Measurements from ENCODE around the gene CCDC92B.
"Not testable (repeated sequence)": the region's sequence is repeated elsewhere in the genome, so short reads cannot be mapped to it uniquely, and the experiment has no call there.

The CCDC92B gene

DNA sequence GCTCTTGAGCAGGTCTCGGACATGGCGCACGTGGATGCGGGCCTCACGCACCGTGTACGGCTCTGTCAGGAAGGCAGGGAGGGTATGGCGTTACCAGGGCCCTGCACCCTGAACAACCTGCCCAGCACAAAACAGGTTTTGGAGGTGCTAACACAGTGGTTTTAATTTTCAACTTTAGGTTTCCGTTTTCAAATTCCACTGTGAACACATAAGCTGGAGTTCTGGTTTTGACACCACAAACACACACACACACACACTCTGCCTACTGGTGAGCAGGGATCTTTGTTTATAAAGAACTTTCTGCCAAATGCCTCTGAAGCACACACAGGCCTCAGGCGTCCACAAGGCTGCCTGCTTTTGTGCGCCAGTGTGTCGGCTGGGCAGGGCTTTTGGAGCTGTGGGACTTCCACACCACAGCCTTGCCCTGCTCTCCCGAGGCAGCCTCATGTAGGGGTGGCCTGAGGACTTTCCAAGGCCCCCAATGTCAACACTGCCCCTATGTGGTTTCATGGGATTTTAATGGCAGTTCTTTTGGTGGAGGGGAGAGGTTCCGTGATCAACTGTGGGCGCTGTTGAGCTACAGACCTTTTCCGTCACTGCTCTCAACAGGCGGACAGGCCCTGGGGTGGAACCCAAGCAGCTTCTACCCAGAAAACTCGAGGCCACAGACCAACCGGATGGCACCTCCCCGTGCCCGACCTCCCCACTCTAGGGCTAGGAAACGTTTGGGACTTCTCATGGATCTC is 47.3 kb downstream of the CCDC92B start:
- DNase-seq: no peak

DNA sequence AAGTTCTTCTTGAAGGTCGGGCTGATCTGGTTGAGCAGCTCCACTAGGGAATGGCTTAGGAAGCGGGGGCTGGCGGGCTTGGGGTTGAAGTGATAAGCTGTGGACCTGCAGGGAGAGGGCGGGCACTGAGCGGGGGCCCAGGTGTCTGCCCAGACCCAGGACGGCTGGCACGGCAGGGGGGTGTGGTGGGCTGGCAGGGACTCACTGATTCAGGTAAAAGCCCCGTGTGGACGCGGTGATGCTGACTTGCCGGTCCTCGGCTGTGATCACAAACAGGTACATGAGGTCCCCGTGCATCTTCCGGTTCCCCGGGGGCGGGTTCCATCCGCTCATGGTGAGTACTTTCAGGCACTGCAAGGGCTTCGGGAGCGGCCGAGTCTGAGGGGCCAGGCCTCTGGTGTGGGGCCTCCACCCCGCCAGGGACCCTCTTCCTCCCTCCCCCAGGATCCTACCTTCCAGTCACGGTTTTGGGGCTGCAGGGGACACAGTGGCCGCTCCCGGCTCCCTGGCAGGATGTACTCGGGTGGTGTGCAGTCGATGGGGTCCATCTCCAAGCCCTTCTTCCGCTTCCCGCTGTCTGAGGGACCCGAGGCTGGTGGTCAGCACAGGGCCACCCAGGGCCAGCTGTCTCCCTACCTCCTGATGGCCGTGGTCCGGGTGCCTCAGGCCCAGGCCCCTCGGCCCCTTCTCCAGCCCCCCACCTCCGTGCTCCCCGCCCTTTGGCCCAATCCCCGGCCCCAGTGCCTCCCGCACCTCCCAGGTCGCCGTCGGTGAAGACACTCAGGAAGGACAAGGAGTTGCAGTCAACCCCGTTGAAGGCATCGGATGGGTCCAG is 48.1 kb downstream of the CCDC92B start:
- DNase-seq: no peak

DNA sequence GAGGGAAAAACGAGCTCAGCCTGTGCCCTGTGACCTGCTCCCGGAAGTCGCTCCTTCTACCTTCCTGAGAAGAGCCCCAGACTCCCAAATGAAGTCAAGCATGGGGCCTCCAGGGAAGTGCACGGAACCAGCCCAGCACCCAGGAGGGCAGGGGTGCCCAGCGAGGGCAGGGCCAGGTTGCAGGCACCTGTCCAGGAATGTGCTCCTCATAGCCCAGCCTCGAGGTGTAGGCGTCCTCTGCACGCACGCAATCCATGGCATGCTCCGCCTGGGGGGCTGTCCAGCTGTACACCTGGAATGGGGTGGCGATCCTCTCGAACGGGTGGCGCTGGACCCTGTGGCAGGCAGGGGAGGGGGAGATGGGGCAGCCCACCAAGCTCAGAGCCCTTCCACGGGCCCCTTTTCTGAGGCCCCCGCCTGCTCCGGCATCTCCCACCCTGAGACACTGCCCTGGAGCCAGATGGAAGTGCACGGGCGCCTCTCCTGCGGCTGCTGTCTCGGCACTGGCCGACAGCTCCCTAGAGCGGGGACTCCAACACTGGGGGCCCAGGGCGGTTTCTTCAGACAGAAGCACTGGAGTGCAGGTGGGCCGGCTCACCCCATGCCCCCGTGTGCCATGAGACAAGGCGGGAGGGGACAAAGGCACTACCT is 48.8 kb downstream of the CCDC92B start:
- DNase-seq: no peak

DNA sequence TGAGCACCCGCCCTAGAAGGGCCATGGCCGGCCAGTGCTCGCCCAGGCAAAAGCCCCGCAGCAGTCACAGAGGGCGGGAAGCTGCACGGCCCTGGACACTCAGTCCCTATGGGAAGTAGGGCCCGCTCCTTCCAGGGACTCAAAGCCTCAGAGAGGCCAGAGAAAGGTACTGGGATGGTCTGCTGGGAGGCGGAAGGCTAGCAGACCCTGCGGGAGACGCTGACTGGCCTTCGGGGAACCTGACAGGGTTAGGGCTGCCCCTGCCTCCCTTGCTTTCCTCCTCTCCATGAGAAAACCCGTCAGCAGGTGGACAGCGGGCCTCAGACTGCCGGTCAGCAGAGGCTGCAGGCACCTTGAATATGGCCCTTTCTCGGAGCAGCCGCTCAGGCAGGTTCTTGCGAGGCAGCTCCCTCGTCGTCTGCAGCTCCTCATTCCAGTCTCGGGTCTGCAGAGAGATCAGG is 49.4 kb downstream of the CCDC92B start:
- no peak for DNase-seq

DNA sequence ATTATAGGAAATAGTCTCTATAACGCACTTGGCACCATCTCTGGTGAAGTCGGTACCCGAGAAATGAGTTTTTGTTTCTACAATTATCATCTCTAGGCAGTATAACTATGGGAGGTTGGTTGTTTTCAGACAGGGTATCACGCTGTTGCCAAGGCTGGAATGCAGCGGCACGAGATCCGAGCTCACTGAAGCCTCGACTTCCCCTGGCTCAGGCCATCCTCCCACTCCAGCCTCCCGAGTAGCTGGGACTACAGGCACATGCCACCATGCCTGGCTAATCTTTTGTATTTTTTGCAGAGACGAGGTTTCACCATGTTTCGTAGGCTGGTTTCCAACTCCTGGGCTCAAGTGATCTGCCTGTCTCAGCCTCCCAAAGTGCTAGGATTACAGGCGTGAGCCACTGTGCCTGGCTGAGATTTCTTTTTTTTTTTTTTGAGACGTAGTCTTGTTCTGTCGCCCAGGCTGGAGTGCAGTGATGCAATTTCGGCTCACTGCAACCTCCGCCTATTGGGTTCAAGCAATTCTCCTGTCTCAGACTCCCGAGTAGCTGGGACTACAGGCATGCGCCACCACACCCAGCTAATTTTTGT is 50.1 kb downstream of the CCDC92B start:
- not testable (repeated sequence) for DNase-seq

DNA sequence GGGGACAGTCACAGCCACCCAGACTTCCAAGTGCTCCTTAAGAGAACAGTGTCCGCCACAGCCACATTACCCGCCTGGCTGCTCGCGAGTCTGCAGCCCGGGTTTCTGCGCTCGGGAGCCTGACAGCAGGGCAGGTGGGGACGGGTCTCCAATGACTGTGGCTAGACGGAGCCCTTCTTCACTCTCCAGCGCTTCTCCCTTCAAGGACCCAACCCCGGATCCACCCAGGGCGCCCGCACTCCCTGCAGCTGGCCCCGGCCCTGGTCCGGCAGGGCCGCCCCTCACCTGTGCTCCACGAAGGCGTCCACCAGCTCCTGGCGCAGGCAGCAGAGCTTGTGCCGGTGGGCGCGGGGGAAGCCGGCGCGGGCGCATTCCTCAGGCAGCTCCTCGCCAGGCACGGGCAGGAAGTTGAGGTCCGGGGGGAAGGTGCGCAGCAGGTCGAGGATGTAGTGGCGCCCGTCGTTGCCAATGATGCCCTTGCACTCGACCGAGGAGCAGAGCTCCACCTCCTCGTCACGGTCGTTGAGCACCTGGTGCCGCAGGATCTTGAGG is 51.8 kb downstream of the CCDC92B start:
- peak; percentile 2 to 32 for DNase-seq

DNA sequence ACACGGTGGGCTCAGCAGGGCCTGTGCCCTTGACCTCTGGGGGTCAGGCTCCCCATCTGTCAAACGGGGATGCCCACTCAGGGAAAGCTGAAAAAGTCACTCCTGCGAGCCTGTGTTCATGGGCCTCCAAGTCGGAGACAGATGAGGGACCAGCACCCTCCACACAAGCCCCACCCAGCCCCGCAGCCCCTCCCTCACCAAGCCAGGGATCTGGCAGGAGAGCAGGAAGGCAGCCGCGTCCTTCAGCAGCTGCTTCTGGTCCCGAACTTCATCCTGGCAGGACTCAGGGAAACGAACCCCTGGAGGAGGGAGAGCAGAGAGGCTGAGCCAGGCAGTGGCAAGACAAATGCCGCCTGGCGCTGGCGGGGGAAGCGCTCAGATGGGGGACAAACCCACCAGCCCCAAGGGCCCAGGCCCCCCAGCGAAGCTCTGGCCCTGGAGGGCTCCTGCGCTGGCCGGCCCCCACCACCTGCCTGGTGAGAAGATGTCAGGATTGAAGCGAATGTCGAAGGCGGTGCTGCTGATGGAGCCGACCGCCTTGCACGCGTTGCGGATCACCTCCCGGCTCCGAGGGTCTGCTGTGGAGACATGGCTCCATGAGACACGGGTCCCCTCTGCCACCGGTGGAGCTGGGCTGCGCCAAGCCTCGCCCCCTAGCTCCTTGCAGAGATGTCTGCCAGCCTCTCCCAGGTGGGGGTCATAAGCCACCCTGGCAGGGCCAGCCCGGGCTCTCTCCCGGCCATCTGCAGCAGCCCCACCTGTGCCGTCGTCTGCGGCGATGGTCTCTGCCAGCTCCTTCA is 53.3 kb downstream of the CCDC92B start:
- DNase-seq: no peak

DNA sequence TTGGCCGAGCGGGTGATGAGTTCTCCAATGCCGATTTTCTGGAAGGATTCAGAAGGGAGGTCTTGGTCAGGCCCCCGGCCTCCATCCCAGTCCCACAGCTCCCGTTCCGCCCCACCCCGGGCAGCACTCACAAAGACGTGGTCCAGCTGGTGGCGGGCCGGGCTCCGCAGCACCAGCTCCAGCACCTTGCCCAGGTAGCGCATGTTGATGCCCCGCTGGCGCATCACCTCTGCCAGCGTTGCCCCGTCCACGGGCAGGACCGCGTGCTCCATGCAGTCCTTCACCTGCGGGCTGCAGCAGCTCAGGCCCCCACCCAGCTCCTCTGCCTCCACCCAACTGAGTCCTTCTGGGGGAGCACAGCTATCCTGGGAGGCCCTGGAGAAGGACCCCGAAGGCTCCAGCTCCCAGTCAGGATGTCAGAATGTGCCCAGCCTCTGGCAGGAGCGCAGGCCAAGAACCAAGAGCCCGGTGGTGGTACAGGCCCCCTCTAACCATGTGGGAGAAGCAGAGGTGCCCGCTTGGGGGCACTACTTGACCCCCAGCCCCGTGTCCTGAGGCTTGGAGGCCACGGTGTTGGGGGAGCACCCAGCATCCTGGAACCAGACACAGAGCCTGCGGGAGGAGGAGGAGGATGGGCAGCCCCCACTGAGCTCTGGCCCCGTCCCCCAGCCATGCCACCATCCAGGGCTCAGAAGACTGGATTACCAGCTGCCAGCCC is 54.0 kb downstream of the CCDC92B start:
- no peak for DNase-seq

DNA sequence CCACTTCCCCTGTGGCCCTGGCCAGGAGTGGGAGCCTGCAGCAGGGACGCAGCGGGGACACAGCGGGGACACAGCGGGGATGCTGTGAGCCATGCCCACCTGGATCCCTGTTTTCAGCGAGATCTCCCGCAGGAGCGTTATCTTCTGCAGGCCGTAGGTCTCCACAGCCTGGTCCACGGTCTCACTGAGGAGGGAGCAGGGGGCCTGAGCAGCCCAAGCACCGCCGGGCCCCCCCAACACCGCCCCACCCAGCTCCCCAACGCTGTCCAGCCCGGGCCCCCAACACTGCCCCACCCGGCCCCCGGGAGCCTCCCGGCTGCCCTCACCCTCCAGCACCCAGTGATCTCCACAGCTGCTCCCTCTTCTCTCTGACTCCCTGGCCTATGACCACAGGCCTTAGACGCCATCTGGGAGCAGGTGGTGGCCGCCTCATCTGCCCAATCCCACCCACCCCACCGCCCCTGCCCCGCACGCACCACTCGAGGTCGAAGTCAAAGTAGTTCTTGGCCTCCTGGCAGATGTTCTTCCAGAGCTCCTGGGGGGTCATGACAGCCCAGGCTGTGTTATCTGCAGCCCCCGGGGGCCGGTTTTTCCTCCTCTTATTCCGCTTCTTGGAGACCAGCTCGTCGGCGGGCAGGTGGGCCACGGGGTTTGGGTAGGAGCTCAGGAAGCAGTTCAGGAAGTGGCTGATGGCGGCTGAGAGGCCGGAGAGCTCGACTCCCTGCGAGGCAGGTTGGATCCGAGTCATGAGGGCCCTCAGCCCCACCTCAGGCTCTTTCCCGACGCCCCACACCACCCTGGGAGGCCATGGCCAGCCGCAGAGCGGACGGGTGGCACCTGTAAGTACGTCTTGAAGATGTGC is 54.8 kb downstream of the CCDC92B start:
- DNase-seq: no peak

DNA sequence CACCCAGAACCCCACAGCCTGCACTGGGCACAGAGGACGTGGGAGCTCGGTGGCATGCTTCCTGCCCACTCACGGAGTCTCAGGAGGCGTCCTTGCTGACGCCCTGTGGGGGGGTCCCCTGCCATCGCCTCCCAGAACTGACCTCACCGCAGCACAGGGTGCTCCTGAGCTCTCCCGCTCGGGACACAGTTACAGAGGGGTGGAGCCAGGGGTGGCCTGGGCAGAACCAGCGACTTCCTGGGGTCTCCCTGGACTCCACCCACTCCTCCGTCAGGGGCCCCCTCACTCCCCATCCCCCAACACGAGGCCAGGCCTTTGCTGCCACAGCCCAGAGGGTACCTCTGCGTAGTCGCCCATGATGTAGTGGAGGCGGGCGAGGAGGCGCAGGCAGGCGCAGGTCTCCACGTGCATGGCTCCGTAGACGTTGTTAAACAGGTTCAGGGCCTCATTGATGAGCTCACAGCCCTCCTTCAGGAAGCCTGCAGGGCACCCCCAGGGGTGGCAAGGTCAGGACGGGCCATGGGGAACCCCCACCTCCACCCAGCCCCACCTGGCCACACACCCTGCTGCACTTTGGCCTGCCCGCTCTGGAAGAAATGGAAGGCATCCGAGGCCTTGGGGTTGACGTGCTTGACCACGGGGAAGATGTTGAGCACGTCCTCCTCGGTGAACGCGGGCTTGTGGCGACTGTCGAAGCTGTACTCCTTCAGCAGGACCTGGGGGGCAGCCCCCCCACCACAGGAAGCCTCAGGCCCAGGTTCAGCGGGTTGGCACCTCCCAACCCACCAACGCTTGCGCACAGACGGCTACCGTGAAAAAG is 55.7 kb downstream of the CCDC92B start:
- DNase-seq: no peak

DNA sequence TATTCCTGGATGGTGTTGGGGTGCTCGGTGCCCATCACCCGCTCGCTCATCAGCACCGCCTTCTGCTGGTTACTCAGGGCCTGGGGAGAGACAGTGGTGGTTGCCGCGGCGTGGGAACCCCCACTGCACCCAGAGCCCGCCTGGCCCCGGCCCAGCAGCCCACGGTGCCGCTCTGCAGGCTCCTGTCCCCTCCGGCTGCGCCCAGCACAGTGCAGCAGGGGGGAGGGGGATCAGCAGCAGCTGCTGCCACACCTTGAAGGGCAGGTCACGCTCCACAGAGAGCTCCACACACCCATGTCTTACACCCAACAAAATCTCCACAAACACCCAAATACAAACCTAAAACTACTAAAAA is 56.7 kb downstream of the CCDC92B start:
- DNase-seq: peak in 1 of 2 experiments; percentile 16

DNA sequence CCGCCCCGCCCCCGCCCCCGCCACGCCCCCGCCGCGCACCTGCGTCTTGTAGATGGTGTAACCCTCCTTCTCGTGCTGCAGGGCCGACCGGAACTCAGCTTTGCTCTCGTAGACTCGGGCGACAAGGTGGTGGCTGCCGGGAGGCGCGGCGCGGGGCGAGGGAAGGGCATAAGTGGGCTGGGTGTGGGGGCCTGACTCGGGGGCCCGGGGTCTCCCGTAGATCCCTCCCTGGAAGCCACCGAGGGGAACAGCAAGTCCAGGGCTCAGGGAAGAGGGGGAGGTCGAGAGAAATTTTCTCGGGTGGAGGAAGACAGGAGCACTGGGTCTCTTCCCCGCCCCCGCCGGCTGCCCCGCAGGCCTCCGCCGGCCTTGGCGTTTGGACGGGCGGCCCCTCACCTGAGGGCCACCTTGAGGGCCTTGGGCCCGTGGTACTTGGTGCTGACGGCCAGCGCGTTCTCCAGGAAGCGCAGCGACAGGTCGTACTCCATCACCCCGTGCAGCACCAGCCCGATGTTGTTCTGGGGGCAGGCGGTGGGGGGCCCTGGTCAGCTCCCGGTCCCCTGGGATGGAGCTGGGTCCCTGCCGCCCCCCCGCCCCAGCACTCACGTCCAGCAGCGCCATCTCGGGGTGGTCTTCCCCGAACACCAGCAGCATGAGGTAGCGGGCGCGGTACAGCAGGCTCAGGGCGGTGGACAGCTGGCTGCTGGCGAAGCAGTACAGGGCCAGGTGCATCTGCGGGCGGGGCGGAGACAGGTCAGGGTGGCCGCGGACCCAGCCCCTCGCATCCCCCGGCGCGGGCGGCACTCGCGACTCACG is 57.3 kb downstream of the CCDC92B start:
- no peak for DNase-seq

DNA sequence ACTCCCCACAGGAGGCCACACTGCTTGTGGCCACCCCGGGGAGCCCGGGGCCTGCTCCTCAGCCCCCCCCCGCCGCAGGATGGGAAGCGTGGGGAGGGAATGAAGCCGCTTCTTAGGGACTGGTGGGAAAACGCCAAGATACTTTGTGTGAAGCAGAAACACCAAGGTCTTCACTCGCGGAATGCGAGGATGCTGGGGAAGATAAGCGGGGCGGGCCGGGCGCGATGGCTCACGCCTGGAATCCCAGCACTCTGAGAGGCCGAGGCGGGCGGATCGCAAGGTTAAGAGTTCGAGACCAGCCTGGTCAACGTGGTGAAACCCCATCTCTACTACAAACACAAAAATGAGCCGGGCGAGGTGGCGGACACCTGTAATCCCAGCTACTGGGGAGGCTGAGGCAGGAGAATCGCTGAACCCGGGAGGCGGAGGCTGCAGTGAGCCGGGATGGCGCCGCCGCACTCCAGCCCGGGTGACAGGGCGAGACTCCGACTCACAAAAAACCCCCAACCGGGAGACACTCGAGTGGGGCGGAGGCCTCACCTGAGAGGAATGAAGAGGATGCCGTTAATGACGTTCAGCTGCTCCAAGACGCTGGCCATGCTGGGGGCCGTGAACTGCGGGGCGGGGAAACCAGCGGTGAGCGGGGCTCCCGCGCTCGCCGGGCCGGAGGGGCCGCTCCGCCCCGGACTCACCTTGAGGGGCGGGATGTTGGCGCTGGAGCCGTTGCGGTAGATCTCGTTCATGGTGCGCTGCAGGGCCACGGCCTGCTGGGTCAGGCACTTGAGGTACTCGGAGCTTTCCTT is 58.2 kb downstream of the CCDC92B start:
- DNase-seq: no peak

DNA sequence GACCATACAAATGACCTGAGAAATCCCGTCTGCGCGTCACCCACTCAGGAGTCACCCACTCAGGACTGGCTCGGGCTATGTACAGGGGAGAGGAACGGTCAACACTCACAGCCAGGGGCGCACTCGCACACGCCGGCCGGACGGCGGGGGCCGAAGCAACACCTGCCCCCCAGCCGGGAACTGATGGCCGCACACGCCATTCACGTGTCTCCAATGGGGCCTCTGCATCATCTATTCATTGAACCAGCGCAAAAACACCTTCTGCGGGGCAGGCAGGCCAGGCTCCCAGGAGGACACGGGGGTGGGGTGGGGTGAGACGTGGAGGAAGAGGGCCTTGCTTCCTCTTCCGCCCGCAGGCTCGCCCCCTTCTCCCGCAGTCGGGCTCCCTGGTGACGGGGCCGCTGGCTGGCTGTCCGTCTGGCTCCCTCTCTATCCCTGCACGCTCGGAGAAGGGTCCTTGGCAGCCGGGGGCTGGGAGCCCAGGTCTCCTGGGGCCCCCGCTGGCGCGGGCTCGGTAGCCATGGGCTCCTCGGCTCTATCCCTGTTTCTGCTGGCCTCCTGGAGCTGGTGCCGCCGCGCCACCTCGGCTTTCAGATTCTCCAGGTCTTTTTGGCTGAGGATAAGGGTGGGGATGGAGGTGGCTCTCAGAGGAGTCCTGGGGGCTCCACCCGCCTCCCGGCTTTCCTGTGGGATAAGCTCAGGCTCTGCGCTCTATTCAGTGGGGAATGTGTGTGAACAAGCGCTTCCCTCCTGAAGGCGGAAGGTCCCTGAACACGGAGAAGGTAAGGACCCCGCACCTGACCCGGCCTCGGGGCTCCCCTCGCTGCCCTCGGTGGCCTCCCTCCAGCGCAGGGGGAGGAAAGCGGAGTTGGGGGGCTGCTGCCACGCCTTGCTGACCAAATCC is 59.0 kb downstream of the CCDC92B start:
- no peak for DNase-seq

DNA sequence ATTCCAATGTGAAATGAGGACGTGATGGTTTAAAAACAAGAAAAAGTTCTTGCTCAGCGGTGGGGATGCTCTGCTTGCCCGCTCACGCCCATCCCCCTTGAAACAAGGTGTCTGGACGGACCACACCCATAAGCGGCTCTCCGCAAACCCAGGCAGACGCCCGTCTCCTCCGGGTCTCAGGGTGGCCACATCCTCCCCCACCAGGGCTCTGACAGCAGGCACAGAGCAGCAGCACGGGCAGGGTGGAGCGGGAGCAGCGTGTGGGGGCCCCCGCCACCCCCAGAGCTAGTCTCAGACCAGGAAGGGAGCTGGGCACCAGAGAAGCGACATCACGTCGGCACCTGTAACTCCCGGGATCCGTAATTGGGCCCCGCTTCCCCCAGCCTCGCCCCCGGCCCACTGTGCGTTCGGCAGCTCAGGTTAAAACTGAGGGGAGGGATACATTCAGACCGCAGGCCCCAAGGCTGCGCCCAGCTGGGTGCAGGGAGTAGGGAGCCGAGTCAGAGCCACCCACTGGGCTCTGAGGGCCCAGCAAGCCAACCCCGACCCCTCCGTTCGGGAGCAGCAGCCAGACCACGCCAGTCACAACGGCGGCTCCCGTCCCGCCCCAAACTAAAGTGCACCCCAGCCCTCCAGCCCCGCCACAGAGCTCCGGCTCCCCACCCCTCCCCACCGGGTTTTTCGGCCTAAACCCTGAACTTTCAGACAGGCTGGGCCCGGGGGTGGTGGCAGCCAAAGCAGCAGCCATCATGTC is 59.9 kb downstream of the CCDC92B start:
- peak in 1 of 2 experiments; percentile 49 for DNase-seq

All from NCI-H187 (cell line).